GM21737 (cell line): ENCODE results near the gene NIFK.
"Not testable (repeated sequence)": the region's sequence is repeated elsewhere in the genome, so short reads cannot be mapped to it uniquely, and the experiment has no call there.

Source experiments
- ATAC-seq: cut with Tn5 transposase; IDR thresholded peaks from one replicate; pipeline ENCODE4 v1.9.1; 2021; ENCODE audit warnings: mild to moderate bottlenecking, moderate library complexity; ENCODE audit not compliant: unreplicated experiment

The NIFK gene

DNA sequence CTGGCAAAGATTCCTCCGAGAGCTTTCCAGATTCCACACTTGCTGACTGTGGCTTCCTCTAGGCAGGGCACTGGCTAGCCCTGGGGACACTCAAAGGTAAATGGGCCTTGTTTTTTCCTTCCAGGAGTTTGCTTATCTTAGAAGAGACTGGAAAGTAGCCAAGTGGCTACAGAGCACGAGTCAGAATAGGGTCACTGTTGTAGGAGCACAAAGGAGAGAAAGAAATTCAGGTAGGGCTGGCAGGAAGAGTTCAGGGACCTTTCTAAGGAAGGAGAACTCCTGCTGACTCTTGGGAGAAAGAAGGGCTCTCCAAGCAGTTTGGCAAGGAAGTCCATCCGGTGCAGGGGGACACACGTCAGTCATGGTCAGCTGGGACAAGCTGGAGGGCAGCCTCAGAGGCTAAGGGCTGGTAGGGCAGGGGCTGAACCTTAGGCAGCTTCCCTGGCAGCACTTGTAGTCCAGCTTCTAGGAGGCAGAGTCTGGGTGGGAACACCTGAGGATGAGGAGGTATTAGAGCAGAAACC is 39.5 kb downstream of the NIFK start:
- no peak for ATAC-seq

DNA sequence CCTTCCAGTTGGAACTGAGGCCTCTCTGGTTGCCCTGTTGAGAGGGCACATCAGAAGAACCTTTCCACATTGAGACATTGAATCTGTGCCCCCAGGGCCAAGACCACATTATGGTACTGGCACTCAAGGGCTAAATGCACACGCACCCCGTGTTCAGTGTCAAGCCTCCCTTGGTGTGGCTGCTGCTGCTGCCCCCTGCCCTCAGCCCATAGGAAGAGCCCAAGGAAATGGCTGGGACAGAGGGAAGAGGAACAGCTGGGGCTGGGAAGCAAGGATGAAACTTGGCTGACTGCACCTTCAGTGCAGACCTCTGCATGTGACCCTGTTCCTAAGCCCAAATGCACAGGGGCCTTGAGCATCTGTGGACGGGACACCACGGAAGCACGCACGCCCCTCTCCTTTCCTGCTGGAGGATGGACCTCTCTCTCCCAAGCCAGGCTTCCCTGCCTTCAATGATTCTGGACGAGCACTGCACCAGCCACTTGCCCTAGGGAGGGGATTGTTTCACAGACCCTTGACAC is 40.2 kb downstream of the NIFK start:
- ATAC-seq: no peak

DNA sequence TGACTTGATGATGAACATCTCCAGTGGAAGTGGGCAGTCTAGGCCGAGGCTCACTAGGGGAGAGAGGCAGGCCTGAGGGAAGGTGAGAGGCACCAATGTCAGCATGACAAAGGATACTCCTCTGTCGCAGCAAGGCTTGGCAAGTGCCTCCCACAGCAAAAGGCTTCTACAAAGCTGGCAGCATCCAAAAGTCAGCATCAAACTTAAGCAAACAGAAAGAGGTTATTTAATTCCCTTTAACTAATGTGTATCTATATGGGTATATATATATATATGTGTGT is 41.6 kb downstream of the NIFK start:
- no peak for ATAC-seq

DNA sequence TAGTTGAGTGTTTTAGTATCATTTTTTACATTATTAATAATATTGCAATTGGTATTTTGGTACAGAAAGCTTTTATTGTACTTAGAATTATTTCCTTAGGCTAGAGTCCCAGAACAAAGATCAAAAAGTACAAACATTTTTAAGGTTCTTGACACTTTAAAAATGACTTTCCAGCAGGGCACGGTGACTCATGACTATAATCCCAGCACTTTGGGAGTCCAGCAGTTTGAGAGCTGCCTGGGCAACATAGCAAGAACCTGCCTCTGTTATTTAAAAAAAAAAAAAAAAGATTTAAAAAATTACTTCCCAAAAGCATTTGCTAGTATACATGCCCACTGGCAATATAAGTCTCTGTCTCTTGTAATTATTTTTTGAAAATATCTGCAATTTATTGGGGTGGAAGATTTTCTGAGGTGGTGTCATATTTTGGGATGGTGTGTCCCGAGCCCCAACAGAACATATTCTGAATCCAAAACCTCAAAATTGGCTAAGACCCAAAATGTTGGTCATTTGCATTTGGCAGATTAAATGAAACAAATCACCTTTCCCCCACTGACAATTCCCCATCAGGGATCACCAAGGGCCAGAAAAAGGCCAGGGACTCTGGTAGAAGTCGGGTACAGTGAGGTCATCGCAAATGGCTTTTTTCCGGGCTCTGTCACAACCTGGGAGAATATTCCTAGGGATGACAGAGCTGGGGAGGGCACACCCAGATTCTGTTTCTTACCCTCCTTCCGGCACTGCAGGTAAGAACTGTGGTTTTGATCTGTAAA is 42.1 kb downstream of the NIFK start:
- ATAC-seq: no peak

DNA sequence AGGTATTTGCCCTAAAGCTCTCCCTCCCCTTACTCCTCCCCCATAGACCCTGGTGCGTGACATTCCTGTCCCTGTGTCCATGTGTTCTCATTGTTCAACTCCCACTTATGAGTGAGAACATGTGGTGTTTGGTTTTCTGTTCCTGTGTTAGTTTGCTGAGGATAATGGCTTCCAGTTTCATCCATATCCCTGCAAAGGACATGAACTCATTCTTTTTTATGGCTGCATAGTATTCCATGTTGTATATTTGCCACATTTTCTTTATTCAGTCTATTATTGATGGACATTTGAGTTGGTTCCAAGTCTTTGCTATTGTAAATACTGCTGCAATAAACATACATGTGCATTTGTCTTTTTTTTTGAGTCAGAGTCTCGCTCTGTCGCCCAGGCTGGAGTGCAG is 46.1 kb downstream of the NIFK start:
- not testable (repeated sequence) for ATAC-seq

DNA sequence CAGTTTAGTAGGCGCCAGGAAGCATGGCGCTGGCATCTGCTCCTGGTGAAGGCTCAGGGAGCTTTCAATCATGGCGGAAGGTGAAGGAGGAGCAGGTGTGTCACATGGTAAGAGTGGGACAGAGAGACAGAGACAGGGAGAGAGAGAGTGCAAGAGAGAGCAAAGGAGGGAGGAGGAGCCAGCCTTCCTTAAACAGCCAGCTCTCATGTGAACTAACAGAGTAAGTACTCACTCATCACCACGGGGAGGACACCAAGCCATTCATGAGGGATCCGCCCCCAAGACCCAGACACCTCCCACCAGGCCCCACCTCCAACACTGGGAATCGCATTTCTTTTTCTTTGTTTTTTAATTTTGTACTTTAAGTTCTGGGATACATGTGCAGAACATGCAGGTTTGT is 46.6 kb downstream of the NIFK start:
- ATAC-seq: no peak

DNA sequence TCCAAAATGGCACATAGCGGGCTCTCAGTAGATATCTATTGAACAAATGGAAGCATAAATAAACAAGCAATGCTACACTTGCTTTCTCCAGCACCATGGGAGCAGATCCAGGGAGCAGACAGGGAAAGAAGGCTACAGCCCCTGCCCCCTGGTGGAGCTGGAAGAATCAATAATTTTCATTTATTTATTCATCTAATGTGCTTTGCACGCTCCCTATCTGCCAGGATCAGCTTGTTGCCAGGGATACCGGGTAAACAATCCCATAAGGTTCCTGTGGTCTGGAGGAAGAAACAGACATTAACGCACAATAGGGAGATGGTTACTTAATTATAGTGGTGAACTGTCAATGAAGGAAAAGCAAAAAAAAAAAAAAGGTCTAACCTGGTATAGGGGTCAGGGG is 47.3 kb downstream of the NIFK start:
- ATAC-seq: no peak

DNA sequence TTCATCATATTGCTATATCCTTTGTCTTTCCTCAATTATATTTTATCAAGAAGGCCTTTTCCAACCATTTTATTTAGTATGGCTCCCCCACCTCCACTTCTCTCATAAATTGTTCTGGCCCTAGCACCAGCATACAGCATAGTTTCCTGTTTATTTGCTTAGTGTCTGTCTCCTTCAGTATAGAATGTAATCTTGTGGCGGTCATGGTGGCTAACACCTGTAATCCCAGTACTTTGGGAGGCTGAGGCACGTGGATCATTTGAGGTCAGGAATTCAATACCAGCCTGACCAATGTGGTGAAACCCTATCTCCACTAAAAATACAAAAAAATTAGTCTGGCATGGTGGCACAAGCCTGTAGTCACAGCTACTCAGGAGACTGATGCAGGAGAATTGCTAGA is 47.9 kb downstream of the NIFK start:
- no peak for ATAC-seq

DNA sequence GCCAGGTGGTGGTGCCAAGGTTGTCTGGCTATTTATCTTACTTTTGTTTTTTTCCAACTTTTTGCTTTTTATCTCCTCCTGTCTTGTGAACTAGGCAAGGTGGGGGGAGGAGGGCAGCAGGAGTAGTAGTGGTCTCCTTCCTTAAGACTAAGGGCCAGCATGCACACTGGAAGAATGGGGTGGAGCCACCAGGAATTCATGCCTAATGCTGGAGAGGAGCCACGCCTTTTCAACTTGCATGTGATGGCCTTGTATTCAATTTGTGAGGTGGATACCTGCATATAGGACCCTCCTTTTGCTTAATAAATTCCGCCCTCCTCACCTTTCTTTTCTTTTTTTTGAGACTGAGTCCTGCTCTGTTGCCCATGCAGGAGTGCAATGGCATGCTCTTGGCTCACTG is 49.8 kb downstream of the NIFK start:
- ATAC-seq: no peak

DNA sequence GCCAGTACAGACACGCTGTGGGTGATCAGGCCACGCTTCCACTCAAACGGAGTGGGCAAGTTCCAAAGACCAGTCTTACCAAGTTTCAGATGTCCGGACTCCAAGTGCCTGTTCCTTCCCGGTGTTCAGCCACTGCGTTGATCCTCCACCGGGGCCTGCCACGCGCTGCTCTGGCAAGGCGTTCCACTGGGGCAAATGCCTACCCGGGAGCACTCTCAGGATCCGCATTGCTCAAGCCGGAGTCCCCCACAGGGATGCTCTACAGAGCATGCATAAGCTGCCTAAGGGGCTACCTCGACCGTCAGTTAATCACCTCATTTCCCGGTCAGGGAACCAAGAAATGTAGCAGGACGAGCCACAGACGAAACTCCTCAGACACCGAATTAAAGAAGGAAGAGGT is 50.5 kb downstream of the NIFK start:
- ATAC-seq: no peak

DNA sequence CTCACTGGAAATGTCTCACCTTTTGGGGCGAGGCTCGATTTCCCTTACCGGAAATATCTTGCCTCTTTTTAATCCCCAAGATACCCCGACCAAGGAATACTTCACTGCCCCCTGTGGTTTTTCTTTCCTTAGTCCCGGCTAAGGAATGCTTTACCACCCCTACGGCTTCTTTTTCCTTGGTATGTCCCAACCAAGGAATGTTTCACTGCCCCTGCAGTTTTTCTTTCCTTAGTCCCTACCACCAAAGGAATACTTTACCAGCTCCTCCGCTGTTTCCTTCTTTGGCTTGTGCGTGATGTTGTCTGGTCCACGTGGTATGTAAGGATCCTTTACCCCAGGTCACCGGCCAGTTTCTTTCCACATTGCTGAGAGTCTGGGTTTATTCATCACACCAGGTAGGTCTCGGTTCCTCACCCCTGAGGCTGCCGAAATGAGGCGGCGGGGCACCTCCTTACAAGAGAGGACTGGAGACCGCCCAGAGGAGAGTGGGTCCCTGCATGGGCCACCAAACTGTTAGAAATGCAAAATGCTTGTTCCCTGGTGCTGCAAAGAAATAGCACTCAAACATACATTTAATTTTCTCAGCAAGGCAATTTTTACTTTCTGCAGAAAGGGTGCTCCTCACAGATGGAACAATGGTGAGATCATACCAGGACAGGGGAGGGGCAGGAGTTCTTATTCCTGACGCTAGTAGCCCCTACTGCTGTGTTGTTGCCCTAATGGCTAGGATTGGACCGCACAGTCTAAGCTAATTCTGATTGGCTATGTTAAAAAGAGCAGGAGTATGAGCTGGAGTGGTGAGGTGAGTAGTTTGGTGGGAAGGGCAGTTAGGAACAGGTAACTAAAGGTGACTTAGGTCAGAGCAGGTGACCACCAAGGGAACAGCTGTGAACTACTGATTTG is 54.0 kb downstream of the NIFK start:
- no peak for ATAC-seq

DNA sequence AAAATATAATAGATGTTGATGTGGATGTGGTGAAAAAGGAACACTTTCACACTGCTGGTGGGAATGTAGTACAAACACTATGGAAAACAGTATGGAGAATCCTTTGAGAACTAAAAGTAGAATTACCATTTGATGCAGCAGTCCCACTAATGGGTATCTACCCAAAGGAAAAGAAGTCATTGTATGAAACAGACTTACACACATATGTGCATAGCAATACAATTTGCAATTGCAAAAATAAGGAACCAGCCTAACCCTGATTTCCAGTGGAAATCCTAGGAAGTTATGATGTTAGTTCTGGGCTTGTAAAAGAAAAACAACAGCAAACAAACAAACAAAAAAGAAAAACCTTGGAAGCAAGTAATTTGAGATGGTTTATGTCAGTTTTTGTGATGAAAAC is 58.8 kb downstream of the NIFK start:
- ATAC-seq: no peak
